ENCODE results near the gene NEK8.
"Not testable (repeated sequence)": the region's sequence is repeated elsewhere in the genome, so short reads cannot be mapped to it uniquely, and the experiment has no call there.

The NEK8 gene

GRCh38 chr17:28725660-28726225 is 2.8 kb upstream of the NEK8 start:
- no peak for DNase-seq

GRCh38 chr17:28726226-28726626 is 2.4 kb upstream of the NEK8 start, which contains the start of gene TLCD1:
Gene TLCD1 (minus strand): TSS chr17:28726233. CDS start chr17:28726097, 136 bp downstream.
- DNase-seq, result peak; percentile 91

- peak; percentile 97 for DNase-seq
These were observed 1.7 kb upstream of the NEK8 start for GRCh38 chr17:28726627-28727491.

GRCh38 chr17:28729950-28730330 is 1.4 kb downstream of the NEK8 start:
- DNase-seq, result no peak

GRCh38 chr17:28733346-28733745 is 4.8 kb downstream of the NEK8 start:
- DNase-seq, result no peak

- no peak for DNase-seq
These were observed 6.2 kb downstream of the NEK8 start for GRCh38 chr17:28734712-28735241.

- DNase-seq, result no peak
These were observed 6.7 kb downstream of the NEK8 start for GRCh38 chr17:28735242-28735722.

- DNase-seq, result not testable (repeated sequence)
These were observed 7.6 kb downstream of the NEK8 start for GRCh38 chr17:28735913-28736769.

- DNase-seq, result no peak
These were observed 8.7 kb downstream of the NEK8 start for GRCh38 chr17:28737316-28737715.

- no peak for DNase-seq
These were observed 9.4 kb downstream of the NEK8 start for GRCh38 chr17:28737770-28738679.

- peak; percentile 88 for DNase-seq
These were observed 10.2 kb downstream of the NEK8 start for GRCh38 chr17:28738680-28739384.

- DNase-seq, result no peak
These were observed 12.1 kb downstream of the NEK8 start for GRCh38 chr17:28740406-28741357.

- no peak for DNase-seq
These were observed 13.1 kb downstream of the NEK8 start for GRCh38 chr17:28741358-28742349.

GRCh38 chr17:28743243-28744103 is 14.9 kb downstream of the NEK8 start, which contains the start of gene TRAF4:
Gene TRAF4 (plus strand): TSS chr17:28744011. CDS start chr17:28744113, 102 bp downstream.
- DNase-seq, result peak; percentile 92

- peak; percentile 90 for DNase-seq
These were observed 15.8 kb downstream of the NEK8 start for GRCh38 chr17:28744104-28744971.
